ENCODE measurements around the gene MAML2.
A peak's percentile ranks its signal among the peaks of the same experiment; 100 is the strongest.

MAML2 gene

DNA sequence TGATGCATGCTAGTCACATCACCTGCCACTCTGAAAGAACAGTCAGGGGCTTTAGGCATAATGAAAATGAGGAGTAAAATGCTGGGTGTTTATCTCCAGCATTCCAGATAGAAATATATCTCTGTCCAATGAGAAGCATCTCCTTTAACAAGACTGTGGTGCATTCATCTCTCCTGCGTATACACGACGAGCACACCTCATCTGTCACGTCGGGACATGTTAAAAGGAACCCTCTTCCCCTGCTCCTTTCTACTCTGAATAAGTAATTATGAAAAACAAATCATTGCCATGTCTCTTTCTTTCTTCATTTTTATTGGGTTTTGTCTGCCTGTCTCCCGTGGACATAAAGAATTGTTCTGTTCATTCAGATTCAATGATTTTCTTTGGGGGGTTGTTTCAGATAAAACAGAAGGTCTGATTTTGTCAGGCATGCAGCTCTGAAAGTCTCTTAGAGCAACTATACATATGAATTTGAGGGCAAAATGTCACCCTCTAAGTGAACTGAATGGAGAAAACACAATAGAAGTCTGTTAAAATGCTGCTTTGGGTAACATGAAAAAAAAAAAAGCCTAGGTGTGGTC, 195.0 kb downstream of the MAML2 start:
- no peak for FAIRE-seq

DNA sequence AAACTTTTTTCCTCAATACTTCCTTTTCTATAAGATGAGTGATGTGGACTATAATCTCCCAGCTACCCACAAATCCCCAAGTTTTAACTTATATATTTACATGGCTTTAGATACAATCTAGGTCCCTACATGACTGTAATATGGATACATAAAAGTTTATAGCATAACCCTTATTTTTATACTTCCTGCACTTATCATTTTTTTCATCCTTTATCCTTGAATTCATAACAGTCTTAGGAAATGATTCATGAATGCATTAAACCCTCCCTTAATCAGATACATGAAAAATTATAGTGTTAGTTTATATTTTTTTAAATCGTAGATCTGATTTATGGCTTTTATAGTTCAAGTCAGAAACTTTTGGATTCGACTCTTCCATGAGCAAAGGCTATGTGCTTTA, 195.8 kb downstream of the MAML2 start:
- FAIRE-seq: no peak

DNA sequence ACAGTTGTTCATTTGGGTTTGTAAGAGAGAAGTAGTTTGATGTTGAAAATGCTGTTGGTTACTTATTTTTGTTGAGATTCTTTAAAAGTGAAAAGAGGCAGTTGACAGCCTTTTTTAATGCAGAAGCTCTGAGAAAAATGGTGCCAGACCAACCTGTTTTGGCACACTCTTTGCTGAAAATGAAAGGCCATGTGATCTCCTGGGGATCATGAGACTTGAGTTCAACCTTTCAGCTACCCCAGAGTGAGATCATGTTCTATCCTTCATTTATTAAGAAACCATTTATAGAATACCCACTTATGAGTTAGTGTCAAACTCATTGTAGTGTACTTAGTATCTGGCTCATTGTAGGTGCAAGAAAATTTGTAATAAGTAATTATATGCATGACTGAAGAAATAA, 196.2 kb downstream of the MAML2 start:
- no peak for FAIRE-seq

DNA sequence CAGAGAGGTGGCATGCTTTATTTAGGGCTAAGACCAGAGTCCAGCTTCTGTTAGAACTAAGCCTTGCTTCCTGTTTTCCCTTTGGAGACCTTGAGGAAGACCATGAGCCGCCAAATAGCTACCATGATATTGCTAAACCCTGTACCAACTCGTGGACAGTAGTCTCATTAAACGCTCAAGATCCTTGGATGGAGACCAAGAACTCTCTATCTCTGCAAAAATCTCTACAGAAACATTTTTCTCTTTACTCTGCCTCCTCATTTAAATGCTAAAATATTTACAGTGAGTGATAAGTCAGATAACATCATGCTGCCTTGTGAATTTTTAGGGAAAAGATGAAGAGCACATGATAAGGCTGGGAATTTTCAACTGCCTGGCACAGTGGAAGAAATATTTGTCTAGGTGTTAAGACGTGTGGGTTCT, 197.8 kb downstream of the MAML2 start:
- FAIRE-seq: no peak

DNA sequence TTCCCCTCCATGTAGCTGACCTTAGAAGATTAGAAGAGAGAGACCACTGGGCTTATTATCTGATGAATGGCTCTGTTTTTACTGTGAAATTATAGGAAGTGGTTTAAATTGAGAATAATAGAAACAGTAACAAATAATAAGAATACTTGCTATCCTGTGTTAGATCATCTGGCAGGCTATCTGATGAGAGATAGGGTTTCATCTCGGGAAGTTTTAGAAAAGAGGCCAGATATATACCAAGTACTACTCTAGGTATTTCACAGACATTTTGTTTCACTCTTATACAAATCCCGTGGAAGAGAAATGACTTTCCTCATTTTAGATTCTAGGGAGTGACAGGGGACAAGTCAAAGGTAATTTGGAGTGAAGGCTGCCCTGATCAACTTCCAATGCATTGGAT, 198.4 kb downstream of the MAML2 start:
- FAIRE-seq: no peak

DNA sequence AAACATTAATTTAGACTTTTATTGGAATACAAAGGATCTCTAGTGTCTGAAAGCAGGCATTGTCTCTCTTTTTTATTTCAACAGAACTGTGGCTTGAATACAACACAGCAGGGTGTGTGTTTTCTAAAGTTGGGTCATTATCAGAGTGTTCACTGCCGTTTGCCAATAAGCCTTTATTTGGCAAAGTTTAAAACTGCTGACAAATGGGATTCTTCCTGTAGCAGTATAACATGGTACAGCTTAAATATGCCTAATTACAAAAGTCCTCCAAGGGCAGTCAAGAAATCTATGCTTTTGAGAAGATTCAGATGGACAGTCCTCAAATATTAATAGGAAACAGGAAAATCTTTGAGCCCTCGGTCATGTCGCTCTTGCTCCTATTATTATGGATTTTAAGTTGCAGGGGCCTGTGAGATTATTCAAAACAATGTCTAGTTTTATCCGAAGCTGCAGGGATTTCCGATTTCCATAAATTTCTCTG, 199.9 kb downstream of the MAML2 start:
- no peak for FAIRE-seq

DNA sequence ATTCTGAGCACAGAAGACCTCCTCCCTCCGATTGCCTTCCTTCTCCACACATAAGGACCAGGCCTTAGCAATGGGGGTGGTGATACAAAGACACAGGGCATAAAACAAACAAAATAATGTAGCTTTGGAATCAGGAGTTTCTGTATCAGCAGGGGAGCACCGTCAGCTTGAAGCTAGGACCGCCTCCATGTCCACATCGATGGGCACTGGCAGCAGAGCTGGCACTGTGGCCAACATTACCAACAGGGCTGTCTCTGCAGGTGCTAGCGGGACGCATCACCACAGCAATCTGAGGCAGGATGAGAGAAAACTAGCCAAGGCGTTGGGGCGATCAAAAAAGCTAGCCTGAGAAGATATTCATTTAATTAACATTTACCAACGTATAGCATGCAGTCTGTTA, 201.4 kb downstream of the MAML2 start:
- no peak for FAIRE-seq

DNA sequence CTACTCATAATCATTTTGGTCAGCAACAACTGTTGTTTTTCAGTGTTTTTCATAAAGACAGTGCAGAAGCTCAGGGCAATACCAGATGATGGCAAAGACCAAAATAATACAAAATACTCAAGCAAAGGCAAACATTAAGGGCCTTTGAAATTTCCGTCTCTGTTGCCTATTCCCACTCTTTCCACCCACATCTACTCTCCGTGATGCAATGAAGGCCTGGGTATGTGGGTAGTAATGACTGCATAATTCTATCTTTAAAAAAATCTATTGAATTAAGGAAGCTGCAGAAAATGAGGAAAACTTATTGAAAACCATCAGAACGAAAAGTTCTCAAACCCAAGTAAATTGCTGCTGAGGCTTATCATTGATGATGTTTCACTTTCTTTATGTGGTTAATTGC, 203.3 kb downstream of the MAML2 start:
- no peak for FAIRE-seq

DNA sequence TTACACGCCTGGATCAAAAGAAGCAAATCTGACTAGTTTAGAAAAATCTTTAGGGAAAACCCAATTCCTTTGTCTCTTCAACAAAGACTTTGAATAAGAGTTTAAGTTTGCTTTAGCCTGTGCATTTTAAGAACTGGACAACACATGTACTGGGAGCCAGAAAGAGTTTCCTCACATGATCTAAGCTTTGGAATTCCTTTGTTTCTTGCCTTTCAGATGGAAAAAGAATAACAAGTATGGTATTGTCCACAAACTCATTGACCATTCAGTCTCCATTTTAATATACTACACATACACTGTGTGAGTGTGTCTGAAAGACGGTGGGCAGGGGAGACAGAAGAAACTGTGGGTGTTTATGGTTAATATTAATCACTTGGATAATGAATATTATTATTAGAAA, 205.6 kb downstream of the MAML2 start:
- no peak for FAIRE-seq

DNA sequence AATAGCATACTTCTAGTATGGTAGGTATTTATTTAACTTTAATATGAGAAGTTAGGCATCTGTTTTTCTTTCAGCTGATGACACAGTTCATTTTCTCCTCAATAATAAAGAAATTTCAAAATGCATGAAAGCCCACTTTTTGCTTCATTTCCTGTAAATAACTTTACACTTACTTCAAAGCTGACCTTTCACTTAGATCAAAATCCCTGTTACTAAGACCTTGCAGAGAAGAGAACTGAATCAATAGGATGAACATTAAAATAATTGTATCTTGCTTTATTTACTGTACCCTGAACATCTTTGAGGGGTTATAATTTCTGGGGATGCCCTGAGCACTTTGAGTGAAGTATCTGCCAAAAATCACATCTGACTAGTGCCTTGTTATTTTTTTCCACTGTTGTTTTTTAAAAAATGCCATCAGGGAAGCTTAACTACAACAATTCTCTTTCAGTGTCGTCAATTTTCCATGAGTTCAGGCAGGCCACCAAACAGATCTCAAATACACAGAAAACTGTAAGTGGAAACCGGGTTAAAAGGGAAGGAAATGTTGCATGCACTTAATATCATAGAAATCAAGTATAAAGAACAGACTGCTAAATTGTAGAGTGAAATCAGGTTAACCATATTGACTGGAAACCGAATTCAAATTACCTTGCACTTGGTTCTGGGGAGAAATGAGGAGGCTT, 206.2 kb downstream of the MAML2 start:
- FAIRE-seq: no peak

DNA sequence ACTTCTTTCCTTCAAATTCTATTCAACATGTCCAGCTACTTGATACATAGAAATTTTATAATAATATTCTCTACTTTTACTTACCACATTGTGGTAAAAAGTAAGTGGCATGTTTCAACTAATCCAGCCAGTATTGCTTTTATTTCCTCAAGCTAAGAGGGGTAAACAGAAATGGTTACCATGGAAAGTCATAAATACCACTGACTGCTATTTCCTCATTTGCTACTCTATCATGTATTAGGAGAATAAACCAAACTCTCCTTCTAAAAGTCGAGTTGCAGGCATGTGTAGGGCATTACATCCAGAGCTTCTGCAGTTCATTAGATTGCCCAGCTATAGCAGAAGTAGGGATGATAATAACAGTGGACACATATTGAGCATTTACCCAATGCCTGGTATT, 208.4 kb downstream of the MAML2 start:
- no peak for FAIRE-seq

DNA sequence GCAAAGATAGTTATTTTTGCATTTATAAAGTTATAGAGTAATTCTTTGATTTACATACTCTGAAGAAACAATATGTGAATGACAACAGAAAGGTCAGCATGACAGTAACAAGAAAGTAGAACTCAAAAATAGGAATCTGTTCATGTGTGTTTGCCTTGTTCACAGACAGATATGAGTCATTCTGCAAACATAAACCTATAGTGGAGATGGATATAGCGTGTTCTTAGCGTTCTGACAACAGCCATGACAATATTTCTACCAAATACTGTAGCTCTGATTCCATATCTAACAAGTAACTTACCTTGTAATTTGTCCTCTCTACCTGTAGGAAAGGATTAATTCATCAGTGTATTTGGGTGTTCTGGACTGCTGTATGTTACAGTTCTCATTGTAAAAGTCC, 210.6 kb downstream of the MAML2 start:
- FAIRE-seq: no peak

DNA sequence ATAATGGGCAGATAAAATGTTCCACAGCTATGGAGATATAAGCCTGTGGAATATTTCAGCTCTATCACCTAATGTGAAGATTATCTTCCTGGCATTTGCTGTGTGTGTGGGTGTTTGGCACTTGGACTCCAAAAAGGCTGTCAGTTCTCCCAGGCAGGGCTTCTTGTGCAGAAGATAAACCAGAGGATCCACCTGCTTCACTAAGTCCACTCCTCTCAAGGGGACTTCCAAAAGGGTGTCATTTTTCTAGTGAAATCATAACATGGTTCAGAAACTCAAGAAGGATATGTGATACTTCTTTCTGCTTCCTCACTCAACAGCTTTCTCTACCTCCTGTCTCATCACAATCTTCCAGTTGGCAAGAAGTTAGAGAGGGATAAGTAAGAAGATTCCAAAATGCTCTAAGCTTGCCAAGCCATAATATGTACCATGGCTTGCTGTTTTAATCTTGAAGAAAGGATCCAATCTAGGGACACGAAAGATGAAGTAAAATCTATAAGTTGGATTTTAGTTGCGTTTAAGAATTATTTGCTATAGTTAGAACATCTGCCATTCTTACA, 212.9 kb downstream of the MAML2 start:
- no peak for FAIRE-seq

DNA sequence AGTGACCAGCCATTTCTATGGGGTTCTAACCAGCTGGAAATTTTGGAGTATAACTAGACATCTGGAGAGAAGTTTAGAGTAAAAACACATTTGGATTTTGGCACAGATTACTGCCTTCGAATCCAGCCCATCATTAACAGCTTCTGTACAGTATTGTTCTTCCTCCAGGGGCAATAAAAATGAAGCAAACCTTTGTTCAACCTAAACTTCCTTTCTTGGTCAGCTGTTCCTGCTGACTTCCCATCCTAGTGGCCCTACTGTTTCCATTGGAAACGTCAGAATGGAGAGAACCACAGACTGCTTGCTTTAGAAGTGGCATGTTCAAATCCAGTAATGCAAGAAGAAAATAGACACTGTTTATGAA, 215.4 kb downstream of the MAML2 start:
- FAIRE-seq: no peak

DNA sequence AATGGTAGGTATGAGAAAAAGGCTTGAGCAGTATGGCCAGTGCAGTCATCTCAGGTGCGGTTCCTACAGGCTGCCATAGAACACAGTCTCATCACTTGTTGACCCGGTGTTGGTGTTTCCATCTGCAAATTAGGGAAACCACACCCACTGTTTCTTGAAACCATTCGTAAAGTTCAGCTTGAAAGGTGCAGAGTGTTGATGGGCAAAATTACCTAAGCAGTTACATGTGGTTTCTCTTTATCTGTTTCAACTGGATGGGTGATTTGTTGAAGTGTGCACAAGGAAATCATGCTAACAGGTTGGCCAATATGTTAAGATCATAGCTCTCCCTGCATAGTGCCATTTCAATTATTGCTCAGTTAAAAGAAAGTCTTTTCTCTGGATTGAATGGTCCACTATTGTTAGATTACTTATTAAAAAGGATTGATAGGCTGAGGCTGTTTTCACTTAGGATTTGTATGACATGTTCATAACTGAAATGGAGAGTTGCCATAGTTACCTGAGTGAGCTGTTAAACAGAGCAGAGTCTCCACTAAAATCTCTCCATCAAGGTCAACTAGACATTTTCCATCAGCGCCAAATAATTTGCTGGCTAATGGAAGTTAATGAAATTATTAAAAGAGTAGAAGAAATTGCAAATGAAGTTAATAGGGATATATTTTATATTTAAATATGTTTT, 215.9 kb downstream of the MAML2 start:
- FAIRE-seq: no peak

DNA sequence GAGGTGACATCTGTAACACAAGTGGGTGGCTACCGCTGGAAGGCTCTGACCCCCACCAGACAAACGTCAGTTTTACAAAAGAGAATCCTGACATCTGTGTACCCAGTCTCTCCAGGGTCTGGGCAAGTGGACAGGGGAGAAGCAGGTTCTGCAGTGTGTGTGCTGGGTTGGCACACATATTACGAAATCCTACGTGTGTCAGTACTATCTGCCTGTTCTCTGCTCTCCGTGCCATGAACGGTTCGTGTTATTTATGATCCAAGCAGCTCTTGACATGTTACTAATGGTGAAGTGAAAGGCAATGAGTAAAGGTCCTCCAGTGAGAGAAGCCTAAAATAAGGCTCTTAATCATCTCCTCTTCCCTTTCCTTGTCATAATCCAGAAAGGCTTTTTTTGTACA, 217.6 kb downstream of the MAML2 start:
- no peak for FAIRE-seq

DNA sequence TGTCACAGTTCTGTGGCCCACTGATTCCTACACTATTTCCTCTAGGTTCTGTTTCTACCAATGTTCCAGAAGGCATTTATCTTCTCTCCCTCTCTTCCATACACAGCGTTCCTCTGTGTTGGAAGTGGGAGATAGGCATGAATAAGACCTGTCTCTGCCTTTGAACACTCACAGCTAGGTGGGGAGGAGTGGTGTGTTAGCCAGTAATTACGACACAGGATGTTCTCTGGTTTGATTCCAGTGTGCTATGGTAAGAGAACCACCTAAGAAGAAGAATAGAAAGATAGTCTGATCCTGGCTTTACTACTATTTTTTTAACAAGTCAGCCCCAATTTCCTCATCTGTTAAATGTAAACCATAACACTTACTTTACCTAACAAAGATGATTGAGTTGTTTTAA, 218.8 kb downstream of the MAML2 start:
- FAIRE-seq: no peak

DNA sequence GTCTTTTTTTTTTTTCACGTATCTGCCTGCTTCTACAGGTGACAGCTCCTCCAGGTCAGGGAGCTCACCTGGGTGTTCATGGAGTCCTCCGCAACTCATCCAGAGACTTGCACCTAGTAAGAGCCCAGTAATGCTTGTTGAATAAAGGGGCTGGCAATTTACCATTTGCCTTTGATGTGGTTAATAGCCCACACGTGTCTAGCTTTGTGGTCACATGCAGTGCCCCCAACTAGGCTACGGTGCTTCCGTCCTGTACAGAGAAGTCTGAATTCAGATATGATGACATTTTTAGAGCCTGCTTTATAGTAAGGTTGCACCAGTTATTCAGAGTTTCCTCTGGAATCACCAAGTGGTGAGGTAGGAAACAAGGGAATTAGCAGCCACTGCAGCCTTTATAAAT, 219.7 kb downstream of the MAML2 start:
- no peak for FAIRE-seq

DNA sequence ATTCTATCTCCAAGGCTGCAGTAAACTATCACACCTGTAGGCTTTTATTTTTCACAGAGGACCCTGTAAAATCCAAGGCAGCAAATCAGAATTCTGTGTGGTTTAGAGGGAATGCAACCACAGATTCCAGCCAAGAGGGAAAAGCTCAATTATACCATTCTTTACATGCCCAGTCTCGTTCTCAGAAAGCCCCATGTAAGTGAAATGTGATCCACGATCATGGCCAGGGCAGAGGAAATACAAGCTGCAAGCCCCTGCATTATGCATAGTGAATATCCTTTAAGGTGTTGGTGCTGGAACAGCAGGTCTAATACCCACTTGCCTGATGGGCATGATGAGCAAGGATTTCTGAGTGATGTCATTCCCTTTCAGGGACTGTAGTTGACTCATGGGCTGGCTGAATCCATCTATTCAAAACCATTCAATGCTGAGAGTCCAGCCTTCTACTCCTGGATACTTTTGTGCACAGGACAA, 220.4 kb downstream of the MAML2 start:
- no peak for FAIRE-seq

DNA sequence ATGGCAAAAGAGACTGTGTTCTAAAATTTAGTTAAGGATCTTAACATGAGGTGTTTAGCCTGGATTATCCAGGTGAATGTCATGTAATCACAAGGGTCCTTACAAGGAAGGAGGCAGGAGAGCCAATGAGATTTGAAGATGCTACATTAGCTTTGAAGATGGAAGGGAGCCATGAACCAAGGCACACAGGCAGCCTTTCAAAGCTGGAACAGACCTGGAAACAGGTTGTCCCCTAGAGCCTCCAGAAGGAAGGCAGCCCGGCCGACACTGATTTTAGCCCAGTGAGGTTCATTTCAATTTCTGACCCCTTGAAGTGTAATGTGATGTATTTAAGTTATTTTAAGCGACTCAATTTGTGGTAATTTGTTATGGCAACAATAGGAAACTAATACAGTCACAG, 223.8 kb downstream of the MAML2 start:
- no peak for FAIRE-seq

DNA sequence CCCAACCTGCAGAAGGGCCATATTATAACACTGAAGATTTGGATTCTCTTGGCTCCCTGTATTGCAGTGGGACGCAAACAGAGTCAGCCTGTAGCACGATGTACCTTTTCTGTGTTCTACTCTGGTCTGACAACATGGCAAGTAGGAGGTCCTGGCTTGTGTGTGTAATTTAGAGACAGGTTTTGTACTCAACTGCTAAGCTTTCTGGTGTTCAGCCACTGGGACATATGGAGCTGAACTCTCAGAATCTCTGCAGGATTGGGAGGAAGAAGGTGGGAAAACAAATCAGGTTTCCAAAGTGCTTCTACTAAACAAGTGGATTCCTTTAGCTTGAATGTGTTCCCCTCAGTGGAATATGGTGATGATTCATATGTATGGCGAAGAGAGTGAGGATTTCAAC, 226.6 kb downstream of the MAML2 start:
- FAIRE-seq: no peak

DNA sequence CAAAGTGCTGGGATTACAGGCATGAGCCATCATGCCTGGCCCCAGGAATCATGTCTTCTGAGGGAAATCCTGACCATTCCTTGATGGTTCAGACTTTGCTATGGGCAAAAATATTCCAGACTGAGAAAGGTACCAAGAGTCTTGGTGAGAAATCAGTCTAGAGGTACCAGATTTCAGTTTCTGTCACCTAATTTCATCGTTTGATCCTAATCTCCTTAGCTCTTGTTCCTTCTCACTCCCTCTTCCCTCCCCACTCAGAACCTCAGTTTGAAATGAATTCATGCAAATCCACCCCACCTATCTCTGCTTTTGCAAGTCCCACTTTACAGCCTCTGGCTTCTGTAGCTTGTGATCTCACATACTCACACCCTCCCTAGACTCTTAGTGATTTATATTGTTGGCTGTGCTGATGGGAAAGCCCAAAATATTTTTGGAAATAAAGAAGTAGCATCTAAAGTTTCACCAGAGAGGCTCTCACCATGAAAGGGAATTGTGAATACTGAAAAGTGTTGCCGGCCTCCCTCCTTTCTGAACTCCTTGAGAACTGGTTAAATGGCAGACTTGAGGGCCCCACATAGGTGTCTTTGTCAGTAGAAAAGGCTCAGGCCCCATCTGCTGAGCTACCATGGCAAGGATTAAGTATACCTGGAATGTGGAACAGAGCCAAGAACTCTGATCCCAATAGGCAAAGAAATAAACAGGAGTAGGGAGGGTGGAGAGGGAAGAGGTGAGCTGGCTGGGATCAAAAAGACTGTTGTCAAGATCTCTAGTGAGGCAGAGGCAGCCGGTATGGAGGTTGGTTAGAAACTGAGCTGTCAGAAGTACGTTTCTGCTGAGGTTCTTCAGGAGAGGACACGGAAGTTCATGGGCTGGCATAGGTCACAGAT, 228.6 kb downstream of the MAML2 start:
- FAIRE-seq: no peak

DNA sequence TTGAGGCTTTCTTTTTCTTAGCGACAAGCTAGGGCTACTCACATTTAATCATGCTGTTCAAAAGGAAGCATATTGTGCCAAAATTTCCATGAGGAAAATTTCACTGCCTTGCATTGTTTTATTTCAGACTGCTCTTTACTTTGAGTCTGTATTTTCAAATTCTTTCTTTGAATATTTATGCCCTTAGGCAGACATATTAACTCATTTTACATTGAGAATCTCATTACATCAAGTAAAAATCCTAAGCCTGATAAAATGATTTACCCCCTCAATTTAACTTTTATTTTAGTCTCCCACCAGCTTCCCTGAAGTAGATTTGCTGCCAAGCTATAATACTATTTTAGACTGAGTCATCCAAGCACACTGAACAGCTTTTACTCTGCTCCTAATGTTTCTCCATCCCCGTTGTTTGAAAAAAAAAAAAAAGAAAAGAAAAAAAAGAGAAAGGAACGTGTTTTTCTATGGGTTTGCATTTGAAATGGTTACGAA, 229.8 kb downstream of the MAML2 start:
- FAIRE-seq: peak; percentile 27

Measured in islet of Langerhans (tissue), 1 donor.